Right cardiac atrium (tissue), 5 donors: ENCODE measurements around the gene SMCHD1. TPM values are rescaled to one million over a fixed set of nuclear protein-coding genes. Genes with fewer than 3 reads are reported as not detected.
"Not testable (repeated sequence)": the region's sequence is repeated elsewhere in the genome, so short reads cannot be mapped to it uniquely, and the experiment has no call there.

Experiments used
- ATAC-seq, 2 donors: fragments of 200-7000 bp; cut with Tn5 transposase; one replicate each; pipeline versions ENCODE4 v1.8.0 to v1.9.1; 2020; ENCODE audit warnings: moderate library complexity in 2 of 2, mild to moderate bottlenecking in 1 of 2
- DNase-seq, 3 donors: peaks; one replicate each; pipeline ENCODE4 v3.0.0-alpha.2; 2020
- H3K27ac ChIP-seq: one replicate; pipeline ENCODE4 v1.5.1; 2013; ENCODE audit warnings: mild to moderate bottlenecking, low read length, control low read depth, moderate library complexity
- H3K27me3 ChIP-seq: one replicate; pipeline ENCODE4 v1.6.1; 2013; ENCODE audit not compliant: control insufficient read depth, insufficient read depth
- H3K4me1 ChIP-seq: one replicate; pipeline ENCODE4 v1.6.1; 2013; ENCODE audit warnings: low read length; ENCODE audit not compliant: control insufficient read depth, insufficient read depth
- H3K4me3 ChIP-seq: one replicate; pipeline ENCODE4 v1.5.1; 2013; ENCODE audit warnings: low read length, control low read depth
- H3K9me3 ChIP-seq: one replicate; pipeline ENCODE4 v1.6.1; 2013; ENCODE audit warnings: low read length; ENCODE audit not compliant: control insufficient read depth
- WGBS: extraction: QIAGEN DNeasy Blood & Tissue Kit; methylation state at CpG from one replicate; pipeline ENCODE4 v1.1.7; 2013; 5-methylcytosine and 5-hydroxymethylcytosine counted together
- intact Hi-C, 4 donors: fragments of 100-400 bp; cut with DNase I; formaldehyde crosslinking; loops; one replicate each; pipeline versions ENCODE4 v1.11.0 to v1.14.0; 2022 to 2023
- polyA plus RNA-seq: library from polyadenylated mRNA; stranded (reverse); fragments of 200-250 nt; gene quantifications from one replicate; pipeline ENCODE4 v1.2.3, GENCODE V29; 2013
- total RNA-seq, 4 donors: library from RNA; stranded (reverse); fragmentation: NEBNext Ultra II Directional; extraction: Animal tissue kit (Norgen Biotek cat#: 25700); gene quantifications; one replicate each; pipeline ENCODE4 v1.2.1, GENCODE V29; 2021
- donor health status: healthy with polysubstance abuse.
- donor health status: DM: no; HTN: yes; CAD: no.
- donor health status: DM: no; HTN: no; CAD: no.
- donor health status: DM: no; HTN: yes; CAD: no; lungs with severe emphysema.
- donor health status: DM: yes; HTN: yes; CAD: no.

SMCHD1 gene
- total and polyA plus RNA-seq, 5 donors: 7.1 to 31.4 (median 30.7) TPM

DNA sequence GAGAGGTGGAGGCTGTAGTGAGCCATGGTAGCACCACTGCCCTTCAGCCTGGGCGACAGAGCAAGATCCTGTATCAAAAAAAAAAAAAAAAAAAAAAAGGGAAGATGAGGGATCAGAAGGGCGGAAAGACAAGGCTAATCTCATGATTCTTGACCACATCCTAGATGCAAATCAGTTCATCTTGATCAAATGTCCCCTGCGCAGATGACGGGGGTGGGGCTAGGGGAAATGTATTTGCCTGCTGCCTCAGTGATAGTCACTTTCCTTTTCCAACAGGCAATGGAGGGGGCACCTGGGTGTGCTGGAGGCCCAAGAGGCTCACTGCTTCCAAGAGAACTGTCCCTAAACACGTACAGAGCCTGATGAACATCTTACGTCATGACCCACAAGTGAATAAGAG, 187.6 kb downstream of the SMCHD1 start:
- Histone ChIP-seq H3K4me3 (no peak overlapping the region), H3K27me3 (no peaks in the 10 kb centered on the region), H3K27ac (no peak overlapping the region), H3K4me1 (no peaks in the 10 kb centered on the region), H3K9me3 (no peaks in the 10 kb centered on the region)
- 79% methylated on average over 6 of the region's 6 CpGs for whole genome bisulfite sequencing
- ATAC-seq (no peak), DNase-seq (no peak)
- intact Hi-C loops: no loop called here

GRCh38 chr18:2845172-2845571, 189.6 kb downstream of the SMCHD1 start:
- no peak overlapping the region for H3K27ac ChIP-seq
- no peaks in the 10 kb centered on the region for H3K9me3 ChIP-seq
- ATAC-seq: no peak
- H3K4me1 ChIP-seq: no peaks in the 10 kb centered on the region
- no peak overlapping the region for H3K4me3 ChIP-seq
- H3K27me3 ChIP-seq: no peaks in the 10 kb centered on the region
- 82% methylated on average over 4 of the region's 4 CpGs for WGBS
- intact Hi-C loops: no loop called here
- DNase-seq: no peak

DNA sequence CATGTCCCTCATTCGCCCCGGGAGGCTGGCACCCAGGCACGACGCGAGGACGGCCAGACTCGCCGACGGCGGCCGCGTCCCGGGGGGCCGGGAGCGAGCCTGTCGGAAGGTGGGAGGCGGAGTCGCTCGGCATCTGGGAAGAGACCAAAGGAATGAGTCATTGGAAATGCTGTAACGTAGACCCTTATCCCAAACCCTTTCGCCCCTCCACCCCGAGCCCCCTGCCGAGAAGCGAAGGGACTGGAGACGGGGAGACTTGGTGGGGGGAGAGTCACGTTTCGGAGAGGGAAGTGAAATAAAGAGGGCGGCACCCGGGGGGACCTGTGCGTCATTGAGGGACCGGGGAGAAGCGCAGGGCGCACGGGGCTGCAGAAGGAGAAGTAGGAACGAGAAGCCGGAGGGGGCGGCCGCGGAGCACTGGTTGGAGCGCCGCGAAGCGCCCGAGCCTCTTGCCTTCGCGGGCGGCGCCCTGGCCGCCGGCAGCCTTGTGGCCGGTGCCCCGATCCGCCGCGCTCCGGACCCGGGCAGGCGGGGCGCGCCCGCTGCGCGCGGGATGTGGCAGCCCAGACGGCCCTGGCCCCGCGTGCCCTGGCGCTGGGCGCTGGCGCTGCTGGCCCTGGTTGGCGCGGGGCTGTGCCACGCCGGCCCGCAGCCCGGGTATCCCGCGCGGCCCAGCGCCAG, 191.2 kb downstream of the SMCHD1 start, which contains the start of gene EMILIN2:
TSS of gene EMILIN2 (plus strand) at position 371 of the 681 bp plus-strand sequence. CDS start at position 554, 183 bp downstream.
- no peaks in the 10 kb centered on the region for H3K4me1 ChIP-seq
- ATAC-seq (peak; percentile 61 to 67), DNase-seq (peak; percentile 82 to 91 (median 90))
- under 1% methylated on average over 80 of the region's 80 CpGs for WGBS
- H3K27me3 ChIP-seq: no peaks in the 10 kb centered on the region
- peak within 1 kb of the TSS; percentile 51 for H3K4me3 ChIP-seq
- no peak within 1 kb of the TSS for H3K27ac ChIP-seq
- H3K9me3 ChIP-seq: no peaks in the 10 kb centered on the region
- intact Hi-C loops: no loop called here

- Histone ChIP-seq H3K27me3 (no peaks in the 10 kb centered on the region), H3K4me1 (no peaks in the 10 kb centered on the region), H3K27ac (no peak overlapping the region), H3K9me3 (no peaks in the 10 kb centered on the region), H3K4me3 (peak overlapping the region; percentile 51)
- ATAC-seq (peak; percentile 67 to 73), DNase-seq (peak; percentile 38 to 78 (median 69))
- intact Hi-C loops: no loop called here
- under 1% methylated on average over 79 of the region's 80 CpGs for whole genome bisulfite sequencing
These were observed 192.1 kb downstream of the SMCHD1 start for GRCh38 chr18:2847317-2848246.

DNA sequence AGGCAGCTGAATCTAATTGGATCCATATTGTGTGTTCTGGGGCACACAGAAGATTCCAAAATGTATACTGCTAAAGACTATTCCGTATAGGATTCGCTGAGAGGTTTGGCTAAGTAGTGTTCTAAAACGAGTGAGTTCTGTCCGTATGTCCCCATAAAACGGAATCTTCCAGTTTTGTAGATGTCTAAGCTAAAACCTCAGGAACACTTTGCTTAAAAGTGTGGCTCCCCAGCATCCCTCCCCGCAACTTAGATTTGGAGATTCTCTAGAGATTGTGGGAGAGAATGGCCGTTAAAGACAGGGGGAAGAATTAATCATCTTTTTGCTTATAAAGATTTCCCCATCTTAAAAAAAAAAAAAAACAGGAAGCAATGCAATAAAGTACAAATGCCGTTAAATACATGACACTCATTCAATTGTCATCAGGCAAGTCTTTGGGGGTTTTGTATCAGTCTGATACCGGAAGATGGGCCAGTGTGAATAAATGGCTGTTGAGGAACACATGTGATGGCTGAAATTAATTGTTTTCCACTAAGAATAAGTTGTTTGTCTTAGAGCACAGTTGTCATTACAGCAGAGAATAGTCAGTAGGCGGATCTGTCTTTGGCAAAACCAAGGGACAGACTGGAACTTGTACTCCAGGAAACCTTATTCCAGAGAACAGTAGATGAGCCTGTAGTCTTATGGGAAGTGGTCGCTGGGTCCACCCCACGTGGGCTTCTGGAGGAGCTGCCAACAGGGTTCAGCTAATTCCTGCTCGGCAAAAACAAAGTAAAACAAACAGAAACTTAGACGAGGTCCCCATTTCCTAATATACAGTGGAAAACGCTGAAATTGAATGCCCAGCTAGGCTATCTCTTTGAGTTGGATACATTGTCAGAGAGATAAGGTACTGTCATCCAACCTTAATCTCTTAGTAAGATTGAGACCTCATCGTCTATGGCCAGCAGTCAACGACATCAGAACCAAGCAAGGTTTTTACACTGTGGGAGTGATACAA, 193.0 kb downstream of the SMCHD1 start:
- WGBS: 19% methylated on average over 17 of the region's 17 CpGs
- H3K9me3 ChIP-seq: no peaks in the 10 kb centered on the region
- DNase-seq (no peak), ATAC-seq (no peak)
- H3K4me3 ChIP-seq: peak overlapping the region; percentile 51
- no peak overlapping the region for H3K27ac ChIP-seq
- intact Hi-C loops: no loop called here
- H3K27me3 ChIP-seq: no peaks in the 10 kb centered on the region
- no peaks in the 10 kb centered on the region for H3K4me1 ChIP-seq

DNA sequence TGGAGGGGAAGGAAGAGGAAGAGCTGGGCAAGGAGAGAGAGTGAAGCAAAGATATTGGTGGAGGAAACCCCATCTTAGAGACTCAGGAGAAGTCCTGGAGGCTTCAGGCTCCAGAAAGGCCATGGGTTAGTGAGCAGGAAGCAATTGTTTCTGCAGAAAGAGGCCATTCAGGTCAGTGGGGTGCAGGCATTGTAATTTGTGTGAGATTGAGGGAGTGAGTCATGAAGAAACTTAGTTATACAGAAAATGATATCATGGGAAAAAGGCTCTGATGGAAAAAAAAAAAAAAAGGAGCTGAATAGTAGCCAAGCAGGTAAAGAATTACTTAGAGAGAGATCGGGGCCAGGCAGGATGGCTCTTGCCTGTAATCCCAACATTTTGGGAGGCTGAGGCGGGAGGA, 195.3 kb downstream of the SMCHD1 start:
- WGBS: 94% methylated on average over 2 of the region's 2 CpGs
- Histone ChIP-seq H3K27me3 (no peaks in the 10 kb centered on the region), H3K9me3 (no peaks in the 10 kb centered on the region), H3K27ac (no peak overlapping the region), H3K4me3 (no peak overlapping the region), H3K4me1 (no peaks in the 10 kb centered on the region)
- DNase-seq (no peak), ATAC-seq (no peak)
- intact Hi-C loops: no loop called here

- Histone ChIP-seq H3K27me3 (no peaks in the 10 kb centered on the region), H3K4me3 (no peak overlapping the region), H3K9me3 (no peaks in the 10 kb centered on the region), H3K27ac (no peak overlapping the region), H3K4me1 (no peaks in the 10 kb centered on the region)
- intact Hi-C loops: no loop called here
- 92% methylated on average over 8 of the region's 8 CpGs for WGBS
- DNase-seq (no peak), ATAC-seq (no peak)
These were observed 196.2 kb downstream of the SMCHD1 start for GRCh38 chr18:2851771-2852170.

GRCh38 chr18:2852460-2852859, 196.9 kb downstream of the SMCHD1 start:
- H3K4me3 ChIP-seq, ATAC-seq, H3K4me1 ChIP-seq, DNase-seq, H3K27me3 ChIP-seq, intact Hi-C loops, H3K9me3 ChIP-seq, H3K27ac ChIP-seq: not testable (repeated sequence)
- WGBS: 91% methylated on average over 12 of the region's 12 CpGs

- DNase-seq (no peak), ATAC-seq (no peak)
- H3K4me1 ChIP-seq: no peaks in the 10 kb centered on the region
- WGBS: 88% methylated on average over 18 of the region's 18 CpGs
- intact Hi-C loops: no loop called here
- no peak overlapping the region for H3K27ac ChIP-seq
- H3K4me3 ChIP-seq: no peak overlapping the region
- no peaks in the 10 kb centered on the region for H3K27me3 ChIP-seq
- H3K9me3 ChIP-seq: no peaks in the 10 kb centered on the region
These were observed 197.8 kb downstream of the SMCHD1 start for GRCh38 chr18:2853173-2853925.
